Measurements from ENCODE around the gene GNL3L.
"Not testable (repeated sequence)": the region's sequence is repeated elsewhere in the genome, so short reads cannot be mapped to it uniquely, and the experiment has no call there.

GNL3L gene

GRCh38 chrX:54560411-54560810 lies 30.4 kb downstream of the GNL3L start:
- DNase-seq (ENCODE audit: low read depth, low spot score): no peak

- DNase-seq (ENCODE audit: low read depth, low spot score): no peak
Measured at GRCh38 chrX:54561622-54562021, 31.6 kb downstream of the GNL3L start.

GRCh38 chrX:54564936-54565335 lies 34.9 kb downstream of the GNL3L start:
- no peak for DNase-seq (ENCODE audit: low read depth, low spot score)

- no peak for DNase-seq (ENCODE audit: low read depth, low spot score)
Measured at GRCh38 chrX:54570332-54570731, 40.3 kb downstream of the GNL3L start.

- not testable (repeated sequence) for DNase-seq (ENCODE audit: low read depth, low spot score)
Measured at GRCh38 chrX:54572641-54573040, 42.6 kb downstream of the GNL3L start.

- no peak for DNase-seq (ENCODE audit: low read depth, low spot score)
Measured at GRCh38 chrX:54597728-54598127, 67.7 kb downstream of the GNL3L start.

- DNase-seq (ENCODE audit: low read depth, low spot score): no peak
Measured at GRCh38 chrX:54602563-54602962, 72.5 kb downstream of the GNL3L start.
